KBM-7 (cell line): ENCODE measurements around the gene NRG2.

Experiments
- DNase-seq: peaks from one replicate; pipeline ENCODE4 v3.0.0-alpha.2; 2015
- in situ Hi-C: fragments of 300-500 bp; cut with MboI; formaldehyde crosslinking; loops from 2 replicates; pipeline ENCODE4 v1.14.3; 2020; ENCODE audit warnings: low sequenced_read_pairs, low pct_unique_long_range_greater_than_20kb, mixed read lengths

NRG2 gene

GRCh38 chr5:139838381-139839197, 204.5 kb downstream of the NRG2 start:
- in situ Hi-C loops, result no loop called here
- no peak for DNase-seq

- in situ Hi-C loops, result no loop called here
- no peak for DNase-seq
Observed at GRCh38 chr5:139837711-139838380, 205.3 kb downstream of the NRG2 start.

GRCh38 chr5:139836469-139837208, 206.5 kb downstream of the NRG2 start:
- in situ Hi-C loops, result no loop called here

GRCh38 chr5:139835656-139836055, 207.4 kb downstream of the NRG2 start:
- no peak for DNase-seq
- in situ Hi-C loops, result no loop called here

More at GRCh38 chr5:139836469-139837208, 206.5 kb downstream of the NRG2 start:
- DNase-seq, result no peak

GRCh38 chr5:139833525-139833924, 209.6 kb downstream of the NRG2 start:
- DNase-seq, result no peak
- in situ Hi-C loops, result no loop called here

GRCh38 chr5:139831624-139832023, 211.5 kb downstream of the NRG2 start:
- DNase-seq, result no peak
- in situ Hi-C loops, result no loop called here

- in situ Hi-C loops, result no loop called here
- DNase-seq, result no peak
Observed at GRCh38 chr5:139829471-139829870, 213.6 kb downstream of the NRG2 start.

GRCh38 chr5:139828207-139828895, 214.7 kb downstream of the NRG2 start:
- DNase-seq, result no peak
- in situ Hi-C loops, result no loop called here

- in situ Hi-C loops, result no loop called here
- no peak for DNase-seq
Observed at GRCh38 chr5:139825690-139826089, 217.4 kb downstream of the NRG2 start.

GRCh38 chr5:139823757-139824355, 219.2 kb downstream of the NRG2 start:
- no peak for DNase-seq
- in situ Hi-C loops, result no loop called here

GRCh38 chr5:139822553-139823425, 220.3 kb downstream of the NRG2 start:
- no peak for DNase-seq

GRCh38 chr5:139821806-139822552, 221.1 kb downstream of the NRG2 start:
- no peak for DNase-seq
- in situ Hi-C loops, result no loop called here

More at GRCh38 chr5:139822553-139823425, 220.3 kb downstream of the NRG2 start:
- in situ Hi-C loops, result no loop called here

GRCh38 chr5:139820606-139821005, 222.5 kb downstream of the NRG2 start:
- no peak for DNase-seq
- in situ Hi-C loops, result no loop called here

GRCh38 chr5:139820130-139820529, 223.0 kb downstream of the NRG2 start:
- DNase-seq, result no peak
- in situ Hi-C loops, result no loop called here

- no peak for DNase-seq
- in situ Hi-C loops, result no loop called here
Observed at GRCh38 chr5:139817970-139818369, 225.1 kb downstream of the NRG2 start.

GRCh38 chr5:139817362-139817761, 225.7 kb downstream of the NRG2 start:
- in situ Hi-C loops, result no loop called here
- no peak for DNase-seq

- no peak for DNase-seq
- in situ Hi-C loops, result no loop called here
Observed at GRCh38 chr5:139816566-139816965, 226.5 kb downstream of the NRG2 start.
